Measurements from ENCODE around the gene TMEM178B.
"Not testable (repeated sequence)": the region's sequence is repeated elsewhere in the genome, so short reads cannot be mapped to it uniquely, and the experiment has no call there.

TMEM178B gene

DNA sequence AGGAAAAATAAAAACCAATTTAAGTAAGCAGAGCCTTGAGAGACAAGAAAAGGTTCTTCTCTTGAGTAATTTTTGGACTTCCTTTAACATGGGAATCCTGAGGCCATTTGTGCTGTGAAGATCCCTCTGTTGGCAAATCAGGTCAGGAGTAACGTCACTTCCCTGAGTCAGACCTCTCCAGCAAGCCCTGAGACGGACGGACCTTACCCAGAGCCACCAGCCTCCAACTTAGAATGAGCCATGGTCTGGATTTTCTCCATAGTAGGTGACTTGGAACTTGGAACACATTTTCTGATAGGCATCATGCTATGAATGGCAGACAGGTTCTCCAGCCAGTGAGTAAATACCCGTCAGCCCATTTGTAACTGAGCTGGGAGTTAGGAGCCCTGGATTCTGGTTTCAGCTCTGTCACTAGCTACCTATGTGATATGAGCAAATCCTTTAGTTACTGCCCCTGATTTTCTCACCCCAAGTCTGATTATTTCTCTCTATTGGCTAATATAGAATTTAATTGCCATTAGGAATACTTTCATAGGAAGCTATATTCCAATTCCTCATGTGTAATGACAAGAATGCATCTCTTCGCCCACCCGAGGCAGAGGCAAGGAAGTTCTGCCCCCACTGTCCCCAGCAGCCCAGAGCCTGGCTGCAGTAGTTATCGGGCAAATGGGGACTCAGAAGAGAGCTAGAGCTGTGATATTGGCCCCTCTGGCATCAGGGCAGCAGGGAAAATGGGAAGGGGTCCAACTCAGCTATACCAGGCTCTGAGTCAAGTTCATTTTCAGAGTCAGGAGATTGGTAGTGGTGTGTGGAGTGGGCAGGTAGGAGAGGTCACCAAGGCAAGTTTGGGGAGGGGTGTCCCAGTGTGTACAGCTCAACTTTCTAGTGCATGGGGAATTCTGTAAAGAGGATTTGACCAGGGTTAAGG is 323.6 kb downstream of the TMEM178B start:
- DNase-seq: no peak

DNA sequence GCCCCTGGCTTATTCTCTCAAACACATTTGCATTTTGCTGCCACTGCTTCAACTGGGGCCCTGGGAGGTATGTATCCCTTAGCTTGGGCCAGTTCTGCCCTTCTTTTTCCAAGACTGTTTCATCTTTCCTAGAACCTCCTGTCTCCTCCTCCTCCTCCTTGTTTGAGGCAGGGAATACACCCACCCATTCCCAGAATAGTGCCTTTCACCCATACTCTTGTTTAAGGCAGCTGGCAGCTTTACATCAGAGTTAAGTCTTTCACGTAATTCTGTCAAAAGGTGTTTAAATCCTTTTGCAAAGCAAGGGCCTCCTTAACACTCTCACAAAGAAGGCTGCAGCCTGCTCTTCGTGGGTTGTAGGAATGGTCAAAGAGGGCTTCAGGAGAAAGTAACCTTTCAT is 326.5 kb downstream of the TMEM178B start:
- DNase-seq: no peak

DNA sequence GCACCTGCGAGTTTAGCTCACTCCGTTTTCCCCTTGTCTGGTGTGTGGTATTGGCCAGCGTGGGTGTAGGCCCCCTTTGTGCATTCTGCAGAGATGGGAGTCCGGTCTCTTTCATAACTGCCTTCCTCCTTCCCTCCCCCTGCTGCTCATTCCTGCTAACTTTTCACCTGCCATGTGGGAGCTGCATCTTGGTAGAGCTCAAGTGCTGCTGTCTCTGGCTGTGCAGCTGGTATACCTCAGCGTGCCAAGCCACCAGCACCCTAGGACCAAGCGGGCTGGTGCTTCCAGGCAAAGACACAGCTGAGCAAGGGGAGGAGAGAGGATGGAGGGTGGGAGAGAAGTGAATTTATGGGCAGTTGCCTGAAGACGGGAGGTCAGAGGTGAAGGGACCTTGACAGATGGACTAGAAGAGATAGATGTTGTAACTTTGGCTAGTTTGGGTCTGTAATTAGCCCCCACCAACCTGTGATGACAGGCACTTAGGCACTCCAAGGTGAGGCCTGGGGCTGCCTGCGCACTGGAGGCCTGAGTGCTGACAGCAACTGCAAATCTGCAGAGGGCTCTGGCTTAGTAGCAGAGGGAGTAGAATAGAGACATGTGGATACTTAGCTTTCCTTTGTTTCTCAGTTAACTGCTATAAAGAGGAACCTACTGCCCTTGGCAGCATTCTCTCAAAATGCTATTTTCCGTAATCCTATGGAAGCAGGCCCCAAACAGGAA is 328.6 kb downstream of the TMEM178B start:
- DNase-seq: no peak

DNA sequence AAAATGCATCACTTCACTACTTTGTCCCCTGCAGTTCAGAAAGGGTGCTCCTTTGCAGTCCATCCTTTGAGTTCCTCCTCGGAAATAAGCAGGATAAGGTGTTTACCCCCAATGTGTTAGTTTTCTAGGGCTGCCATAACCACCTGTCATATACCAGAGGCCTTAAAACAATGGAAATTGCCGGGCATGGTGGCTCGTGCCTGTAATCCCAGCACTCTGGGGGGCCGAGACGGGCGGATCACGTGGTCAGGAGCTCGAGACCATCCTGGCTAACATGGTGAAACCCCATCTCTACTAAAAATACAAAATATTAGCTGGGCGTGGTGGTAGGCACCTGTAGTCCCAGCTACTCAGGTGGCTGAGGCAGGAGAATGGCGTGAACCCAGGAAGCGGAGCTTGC is 330.0 kb downstream of the TMEM178B start:
- DNase-seq: not testable (repeated sequence)

GRCh38 chr7:141406347-141406746 is 332.5 kb downstream of the TMEM178B start:
- no peak for DNase-seq

- no peak for DNase-seq
Measured at GRCh38 chr7:141407893-141408292, 334.0 kb downstream of the TMEM178B start.

- no peak for DNase-seq
Measured at GRCh38 chr7:141408440-141408839, 334.6 kb downstream of the TMEM178B start.

DNA sequence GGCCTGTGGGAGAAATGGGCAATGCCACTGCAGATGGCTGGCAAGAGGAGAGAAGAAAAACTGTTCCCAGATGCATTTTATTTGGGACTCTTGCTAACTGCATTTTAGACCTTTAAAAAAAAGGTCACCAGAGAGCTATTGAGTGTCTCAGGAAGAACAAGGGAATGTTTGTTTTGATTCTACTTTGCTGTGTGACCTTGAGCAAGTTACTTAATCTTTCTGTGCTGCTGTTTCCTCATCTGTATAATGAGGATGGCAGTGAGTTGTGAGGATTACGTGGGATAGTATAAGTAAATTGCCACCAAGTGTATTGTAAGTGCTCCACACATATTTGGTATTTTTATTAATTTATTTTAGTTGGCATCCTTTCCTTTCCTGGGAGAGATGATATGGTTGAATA is 335.4 kb downstream of the TMEM178B start:
- DNase-seq: no peak

- no peak for DNase-seq
Measured at GRCh38 chr7:141409801-141410329, 336.0 kb downstream of the TMEM178B start.

GRCh38 chr7:141410353-141411000 is 336.6 kb downstream of the TMEM178B start:
- DNase-seq: no peak

DNA sequence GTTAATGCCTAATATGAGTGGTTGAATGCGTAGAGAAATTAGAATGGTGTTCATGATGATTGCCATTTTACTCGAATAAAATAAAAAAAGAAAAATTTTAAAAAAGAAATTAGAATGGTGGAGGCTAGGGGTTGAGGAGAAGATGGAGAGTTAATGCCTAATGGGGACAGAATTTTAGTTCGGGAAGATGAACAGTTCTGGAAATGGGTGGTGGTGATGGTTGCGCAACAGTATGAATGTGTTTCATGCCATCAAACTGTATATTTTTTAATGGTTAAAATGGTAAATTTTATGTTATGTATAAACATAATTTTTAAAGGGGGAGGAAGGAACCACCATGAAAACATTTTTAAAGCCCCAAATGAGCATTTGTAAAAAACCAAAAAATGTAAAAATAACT is 337.3 kb downstream of the TMEM178B start:
- no peak for DNase-seq

- DNase-seq: no peak
Measured at GRCh38 chr7:141415999-141416398, 342.1 kb downstream of the TMEM178B start.

DNA sequence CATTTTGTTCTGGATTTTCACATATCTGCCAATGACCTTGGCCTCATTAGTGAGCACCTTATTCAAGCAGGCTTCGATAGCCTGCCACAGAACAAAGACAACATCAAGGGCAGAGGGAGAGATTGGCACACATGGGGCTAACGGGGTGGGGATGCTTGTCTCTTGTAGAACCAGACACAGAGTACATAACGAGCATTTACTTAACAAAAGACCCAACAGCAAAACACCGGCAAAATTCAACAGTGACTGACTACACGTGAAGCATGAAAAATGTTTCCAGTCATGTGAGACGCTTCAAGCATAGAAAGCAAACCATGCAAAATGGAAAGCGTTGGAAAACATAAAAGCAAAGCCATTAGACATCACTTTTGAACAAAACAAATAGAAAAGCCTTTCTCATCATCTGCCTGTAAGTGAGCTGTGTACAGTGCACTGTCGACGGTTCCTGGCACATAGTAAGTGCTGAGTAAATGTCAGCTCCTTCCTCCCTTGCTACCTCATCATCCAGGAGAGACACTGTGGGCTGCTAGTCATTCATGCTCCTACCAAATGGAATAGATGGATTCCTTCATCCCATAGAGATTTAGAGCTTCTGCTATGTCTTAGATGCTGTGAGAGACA is 342.9 kb downstream of the TMEM178B start:
- no peak for DNase-seq

GRCh38 chr7:141417506-141417905 is 343.6 kb downstream of the TMEM178B start:
- no peak for DNase-seq

DNA sequence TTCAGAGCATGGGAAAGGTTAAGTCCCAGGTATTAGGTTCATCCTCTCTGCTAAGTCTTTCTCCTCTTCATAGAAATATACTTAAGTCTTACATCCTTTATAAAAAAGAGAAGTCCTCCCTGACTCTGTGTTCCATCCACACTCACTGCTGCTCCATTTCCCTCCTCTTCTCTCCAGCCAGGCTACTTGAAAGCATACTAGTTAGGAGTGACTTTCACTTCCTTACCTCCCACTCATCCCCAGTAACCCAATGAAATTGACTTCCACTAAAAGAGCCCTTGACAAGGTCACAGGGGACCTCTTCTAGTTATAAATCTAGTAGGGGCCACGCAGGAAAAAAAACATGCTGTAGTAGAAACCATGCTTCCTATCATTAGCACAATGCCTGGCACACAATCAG is 344.2 kb downstream of the TMEM178B start:
- DNase-seq: no peak

GRCh38 chr7:141421306-141421705 is 347.4 kb downstream of the TMEM178B start:
- DNase-seq: no peak

DNA sequence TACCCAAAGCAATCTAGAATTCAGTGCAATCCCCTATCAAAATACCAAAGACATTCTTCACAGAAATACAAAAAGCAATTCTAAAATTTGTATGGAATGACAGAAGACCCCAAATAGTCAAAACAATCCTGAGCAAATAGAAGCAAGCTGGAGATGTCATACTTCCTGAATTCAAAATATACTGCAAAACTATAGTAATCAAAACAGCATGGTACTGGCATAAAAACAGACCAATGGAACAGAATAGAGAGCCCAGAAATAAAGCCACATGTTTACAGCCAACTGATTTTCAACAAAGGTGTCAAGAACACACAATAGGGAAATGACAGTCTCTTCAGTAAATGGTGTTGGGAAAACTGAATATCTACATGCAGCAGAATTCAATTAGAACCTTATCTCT is 353.3 kb downstream of the TMEM178B start:
- DNase-seq: no peak

- DNase-seq: no peak
Measured at GRCh38 chr7:141430455-141431139, 356.7 kb downstream of the TMEM178B start.

GRCh38 chr7:141431140-141431479 is 357.2 kb downstream of the TMEM178B start:
- DNase-seq: no peak

GRCh38 chr7:141431711-141432110 is 357.8 kb downstream of the TMEM178B start:
- DNase-seq: no peak

DNA sequence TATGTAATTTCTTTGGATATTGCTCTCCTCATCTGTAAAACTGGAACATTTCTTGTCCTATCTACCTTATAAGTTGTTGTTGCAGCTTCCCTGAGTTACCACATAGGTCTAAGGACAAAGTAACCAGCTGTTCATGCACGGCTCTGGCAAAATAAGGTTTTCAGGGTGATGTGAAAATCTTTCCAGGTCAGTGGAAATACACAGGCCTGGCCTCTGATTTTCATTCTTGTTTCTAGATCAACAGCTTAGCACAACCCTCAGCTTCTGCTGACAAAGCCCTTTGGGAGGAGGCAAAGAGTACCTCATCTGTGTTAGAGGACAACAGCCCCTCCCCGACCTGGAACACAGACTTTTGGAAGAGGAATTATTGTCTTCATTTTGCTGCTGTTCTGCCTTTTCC is 359.8 kb downstream of the TMEM178B start:
- DNase-seq: no peak

DNA sequence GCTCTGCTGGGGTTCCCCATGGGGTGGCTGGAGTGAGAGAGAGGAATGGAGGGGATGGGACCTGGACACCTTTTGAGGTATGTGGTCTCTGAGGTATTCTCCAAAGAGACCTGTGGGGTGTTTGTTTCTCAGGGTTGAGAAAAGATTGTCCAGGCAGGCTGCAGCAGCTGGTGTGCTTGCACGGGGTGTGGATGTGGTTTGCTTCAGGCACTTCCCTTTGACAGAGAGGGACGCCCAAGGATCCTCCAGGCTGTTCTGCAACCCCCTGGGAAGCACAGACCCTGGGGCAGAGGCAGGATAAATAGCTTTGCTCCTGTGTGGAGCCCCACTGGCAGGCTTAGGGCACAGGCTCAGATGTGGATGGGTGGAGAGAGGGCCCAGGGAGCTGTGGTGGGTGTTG is 362.3 kb downstream of the TMEM178B start:
- DNase-seq: no peak

Measured in activated T-cell treated with anti-CD3 and anti-CD28 coated beads for 4 hours (primary cell).